H9 (cell line): Measurements from ENCODE around the gene DYNLT2B. TPM values are rescaled to one million over a fixed set of nuclear protein-coding genes. Genes with fewer than 3 reads are reported as not detected.
A peak's percentile ranks its signal among the peaks of the same experiment; 100 is the strongest.

Source experiments
- DNase-seq: peaks from one replicate; pipeline ENCODE4 v3.0.0-alpha.2; 2017
- H2AFZ ChIP-seq: one replicate; pipeline ENCODE4 v1.6.1; 2013; ENCODE audit warnings: mild to moderate bottlenecking, low read length, control low read depth, moderate library complexity
- H2AK5ac ChIP-seq: 2 replicates; pipeline ENCODE4 v1.6.1; 2013; ENCODE audit warnings: low read length, control low read depth, mixed read lengths; ENCODE audit not compliant: insufficient read length
- H2BK120ac ChIP-seq: one replicate; pipeline ENCODE4 v1.6.1; 2013; ENCODE audit warnings: low read depth, mild to moderate bottlenecking, low read length, control low read depth, inconsistent platforms; ENCODE audit not compliant: poor library complexity, severe bottlenecking
- H2BK12ac ChIP-seq: 2 replicates; pipeline ENCODE4 v1.6.1; 2013; ENCODE audit warnings: low read length, control low read depth, mixed read lengths, low read depth; ENCODE audit not compliant: insufficient read length
- H2BK15ac ChIP-seq: 2 replicates; pipeline ENCODE4 v1.6.1; 2013; ENCODE audit warnings: low read depth, low read length, control low read depth
- H2BK20ac ChIP-seq: one replicate; pipeline ENCODE4 v1.6.1; 2013; ENCODE audit warnings: low read depth, mild to moderate bottlenecking, low read length, control low read depth, inconsistent platforms; ENCODE audit not compliant: poor library complexity, severe bottlenecking
- H2BK5ac ChIP-seq: 2 replicates; pipeline ENCODE4 v1.6.1; 2013; ENCODE audit warnings: low read length, control low read depth, mixed read lengths; ENCODE audit not compliant: insufficient read length
- H3K14ac ChIP-seq: 2 replicates; pipeline ENCODE4 v1.6.1; 2013; ENCODE audit warnings: low read length, control low read depth; ENCODE audit not compliant: insufficient read depth
- H3K18ac ChIP-seq: 2 replicates; pipeline ENCODE4 v1.6.1; 2013; ENCODE audit warnings: low read depth, mild to moderate bottlenecking, mixed read lengths, low read length, control low read depth; ENCODE audit not compliant: insufficient read length
- H3K23ac ChIP-seq: 2 replicates; pipeline ENCODE4 v1.6.1; 2013; ENCODE audit warnings: low read length, control low read depth, mixed read lengths, low read depth; ENCODE audit not compliant: insufficient read length
- H3K23me2 ChIP-seq: 2 replicates; pipeline ENCODE4 v1.6.1; 2013; ENCODE audit warnings: low read depth, mild to moderate bottlenecking, mixed read lengths, low read length, control low read depth; ENCODE audit not compliant: insufficient read length, poor library complexity, severe bottlenecking
- H3K27ac ChIP-seq: 2 replicates; pipeline ENCODE4 v1.5.1; 2013; ENCODE audit warnings: low read length, control low read depth, mixed read lengths, low read depth; ENCODE audit not compliant: insufficient read length
- H3K27me3 ChIP-seq: 2 replicates; pipeline ENCODE4 v1.6.1; 2013; ENCODE audit warnings: low read length, control low read depth, inconsistent platforms; ENCODE audit not compliant: insufficient read depth
- H3K4ac ChIP-seq: 2 replicates; pipeline ENCODE4 v1.6.1; 2013; ENCODE audit warnings: low read depth, mild to moderate bottlenecking, control low read depth, inconsistent platforms, low read length, moderate library complexity
- H3K4me1 ChIP-seq: 2 replicates; pipeline ENCODE4 v1.6.1; 2013; ENCODE audit warnings: low read length, control low read depth, inconsistent platforms; ENCODE audit not compliant: insufficient read depth
- H3K4me2 ChIP-seq: 2 replicates; pipeline ENCODE4 v1.6.1; 2013; ENCODE audit warnings: low read length, control low read depth, mixed read lengths; ENCODE audit not compliant: insufficient read length, insufficient read depth
- H3K56ac ChIP-seq: 2 replicates; pipeline ENCODE4 v1.6.1; 2013; ENCODE audit warnings: low read depth, mild to moderate bottlenecking, mixed read lengths, low read length, control low read depth; ENCODE audit not compliant: insufficient read length
- H3K79me1 ChIP-seq: 2 replicates; pipeline ENCODE4 v1.6.1; 2013; ENCODE audit warnings: low read depth, mild to moderate bottlenecking, moderate library complexity, low read length, control low read depth, inconsistent platforms; ENCODE audit not compliant: insufficient read depth, poor library complexity, severe bottlenecking
- H3K79me2 ChIP-seq: 2 replicates; pipeline ENCODE4 v1.6.1; 2013; ENCODE audit warnings: low read length, control low read depth, inconsistent platforms; ENCODE audit not compliant: insufficient read depth
- H3K9ac ChIP-seq: 2 replicates; pipeline ENCODE4 v1.6.1; 2013; ENCODE audit warnings: low read length, control low read depth, mixed read lengths; ENCODE audit not compliant: insufficient read length; ENCODE audit errors: extremely low read depth
- H3K9me3 ChIP-seq: one replicate; pipeline ENCODE4 v1.6.1; 2013; ENCODE audit warnings: low read depth, low read length, inconsistent platforms; ENCODE audit not compliant: control insufficient read depth
- H3T11ph ChIP-seq: one replicate; pipeline ENCODE4 v1.6.1; 2013; ENCODE audit warnings: mild to moderate bottlenecking, low read length, control low read depth, inconsistent platforms
- H4K20me1 ChIP-seq: one replicate; pipeline ENCODE4 v1.6.1; 2013; ENCODE audit not compliant: control insufficient read depth, insufficient read length, insufficient read depth
- H4K5ac ChIP-seq: 2 replicates; pipeline ENCODE4 v1.6.1; 2013; ENCODE audit warnings: low read depth, mild to moderate bottlenecking, mixed read lengths, low read length, control low read depth; ENCODE audit not compliant: insufficient read length
- H4K8ac ChIP-seq: replicated peaks from 2 replicates; pipeline ENCODE4 v1.6.1; 2013; ENCODE audit warnings: low read length, control low read depth, mixed read lengths, low read depth; ENCODE audit not compliant: insufficient read length
- H4K91ac ChIP-seq: 2 replicates; pipeline ENCODE4 v1.6.1; 2013; ENCODE audit warnings: low read depth, mild to moderate bottlenecking, moderate library complexity, mixed read lengths, low read length, control low read depth; ENCODE audit not compliant: insufficient read length
- H3K27ac Mint-ChIP-seq, 3 experiments: 2 replicates in 2 of 3; 3 replicates in 1 of 3; pipeline ENCODE4 v1.8.0; 2020 to 2021; ENCODE audit warnings: mixed read lengths in 3 of 3, mild to moderate bottlenecking in 1 of 3, moderate library complexity in 1 of 3
- H3K27me3 Mint-ChIP-seq: 2 replicates; pipeline ENCODE4 v1.8.0; 2021; ENCODE audit warnings: low read depth, mild to moderate bottlenecking, moderate library complexity, mixed read lengths
- H3K36me3 Mint-ChIP-seq, 3 experiments: 2 replicates in 2 of 3; 3 replicates in 1 of 3; pipeline ENCODE4 v1.8.0; 2020 to 2021; ENCODE audit warnings: low read depth in 3 of 3, mixed read lengths in 3 of 3; ENCODE audit not compliant: insufficient read depth in 1 of 3
- H3K4me1 Mint-ChIP-seq, 2 experiments: 2 replicates each; pipeline ENCODE4 v1.8.0; 2020; ENCODE audit warnings: mixed read lengths in 2 of 2
- H3K4me3 Mint-ChIP-seq, 2 experiments: 2 replicates in 1 of 2; 3 replicates in 1 of 2; pipeline ENCODE4 v1.8.0; 2020 to 2021; ENCODE audit warnings: mild to moderate bottlenecking in 2 of 2, mixed read lengths in 2 of 2, moderate library complexity in 1 of 2
- H3K9me3 Mint-ChIP-seq, 2 experiments: 2 replicates in 1 of 2; 3 replicates in 1 of 2; pipeline ENCODE4 v1.8.0; 2020; ENCODE audit warnings: mild to moderate bottlenecking in 2 of 2, mixed read lengths in 2 of 2, moderate library complexity in 1 of 2
- CTCF ChIP-seq: fragments of 200-600 bp; sonication (generic); conservative IDR thresholded peaks from 3 replicates; pipeline ENCODE4 v1.8.0; 2021; ENCODE audit warnings: antibody characterized with exemption, mild to moderate bottlenecking
- WGBS: extraction: QIAGEN DNeasy Blood & Tissue Kit; methylation state at CpG from one replicate; pipeline ENCODE4 v1.1.7; 2013; ENCODE audit warnings: missing lambda C conversion rate, low lambda C conversion rate, mixed read lengths; ENCODE audit not compliant: insufficient read length; ENCODE audit errors: extremely low coverage; 5-methylcytosine and 5-hydroxymethylcytosine counted together
- total RNA-seq: library from RNA; stranded (reverse); gene quantifications from 2 replicates; pipeline ENCODE4 v1.2.1, GENCODE V29; 2021

Gene DYNLT2B
- total RNA-seq, 1 experiment from 2014 or later: 12.4 TPM

DNA sequence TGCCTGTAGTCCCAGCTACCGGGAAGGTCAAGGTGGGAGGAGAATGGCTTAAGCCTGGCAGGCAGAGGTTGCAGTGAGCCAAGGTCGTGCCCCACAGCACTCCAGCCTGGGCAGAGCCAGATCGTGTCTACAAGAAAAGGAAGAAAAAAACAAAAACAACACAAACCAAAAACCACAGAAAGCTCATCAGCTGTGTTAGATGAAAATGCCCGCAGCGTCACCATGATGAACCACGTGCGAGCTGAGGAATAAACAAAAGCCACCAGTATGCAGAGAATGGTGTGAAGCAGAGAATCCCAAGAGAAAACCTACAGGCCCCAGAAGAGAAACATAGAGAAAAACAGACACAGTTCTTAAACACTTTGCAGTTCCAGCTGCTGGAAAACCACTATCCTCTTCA, 39.9 kb upstream of the DYNLT2B start:
- no peaks in the 10 kb centered on the region for H3K4me1 ChIP-seq
- H2BK15ac ChIP-seq: no peak overlapping the region
- no peaks in the 10 kb centered on the region for H3K79me1 ChIP-seq
- no peaks in the 10 kb centered on the region for H3K23me2 ChIP-seq
- H4K8ac ChIP-seq: no peak overlapping the region
- Mint-ChIP-seq H3K27me3 (no peaks in the 10 kb centered on the region), H3K9me3 (no peaks in the 10 kb centered on the region), H3K4me3 (no peak overlapping the region), H3K27ac (peak overlapping the region in 1 of 3 experiments; percentile 47; a peak in 1 of 7 replicates), H3K4me1 (no peaks in the 10 kb centered on the region), H3K36me3 (peaks cover 46 to 87% (median 87%) of the 10 kb centered on the region in 3 experiments; a peak in 6 of 7 replicates)
- H3K9ac ChIP-seq: no peak overlapping the region
- H3K9me3 ChIP-seq: no peaks in the 10 kb centered on the region
- no peak overlapping the region for H3K27ac ChIP-seq
- no peak overlapping the region for H3K4me2 ChIP-seq
- H3K4ac ChIP-seq: no peak overlapping the region
- no peak overlapping the region for H4K91ac ChIP-seq
- H3K18ac ChIP-seq: no peak overlapping the region
- H3K14ac ChIP-seq: no peak overlapping the region
- no peaks in the 10 kb centered on the region for H3K27me3 ChIP-seq
- no peaks in the 10 kb centered on the region for H3K79me2 ChIP-seq
- H2BK20ac ChIP-seq: no peak overlapping the region
- H2AK5ac ChIP-seq: no peak overlapping the region
- H3K56ac ChIP-seq: no peak overlapping the region
- H2BK5ac ChIP-seq: no peak overlapping the region
- no peak overlapping the region for H2AFZ ChIP-seq
- no peak overlapping the region for H3K23ac ChIP-seq
- H3T11ph ChIP-seq: no peak overlapping the region
- H2BK12ac ChIP-seq: no peak overlapping the region
- no peaks in the 10 kb centered on the region for H4K20me1 ChIP-seq
- WGBS: no CpG with 5 or more reads among the region's 7 CpGs
- H4K5ac ChIP-seq: no peak overlapping the region
- H2BK120ac ChIP-seq: no peak overlapping the region
- DNase-seq: no peak
- TF ChIP-seq CTCF: no peak
